GM23338 (cell line): Measurements from ENCODE around the gene GGT5. TPM values are rescaled to one million over a fixed set of nuclear protein-coding genes. Genes with fewer than 3 reads are reported as not detected.

Experiments
- ATAC-seq: fragments of 200-7000 bp; cut with Tn5 transposase; 3 replicates; pipeline ENCODE4 v1.9.1; 2020
- DNase-seq: peaks from one replicate; pipeline ENCODE4 v3.0.0-alpha.2; 2015; ENCODE audit warnings: low spot score
- H2AFZ ChIP-seq: fragments of 200-600 bp; sonication (generic); 2 replicates; pipeline ENCODE4 v1.8.0; 2016; ENCODE audit warnings: antibody characterized with exemption, mild to moderate bottlenecking, moderate library complexity
- H3F3A ChIP-seq: fragments of 200-600 bp; sonication (generic); replicated peaks from 2 replicates; pipeline ENCODE4 v1.8.0; 2017; ENCODE audit warnings: antibody characterized with exemption, mixed run types, low read depth
- H3K27ac ChIP-seq: fragments of 200-600 bp; sonication (generic); 2 replicates; pipeline ENCODE4 v1.6.1; 2016; ENCODE audit warnings: low read depth
- H3K27me3 ChIP-seq: fragments of 200-600 bp; sonication (generic); 2 replicates; pipeline ENCODE4 v1.8.0; 2016; ENCODE audit warnings: mild to moderate bottlenecking, mixed run types, moderate library complexity; ENCODE audit not compliant: insufficient read depth
- H3K36me3 ChIP-seq: fragments of 200-600 bp; sonication (generic); 2 replicates; pipeline ENCODE4 v1.8.0; 2016; ENCODE audit warnings: mild to moderate bottlenecking; ENCODE audit not compliant: insufficient read depth
- H3K4me1 ChIP-seq: fragments of 200-600 bp; sonication (generic); 2 replicates; pipeline ENCODE4 v1.8.0; 2016; ENCODE audit warnings: mild to moderate bottlenecking, moderate library complexity; ENCODE audit not compliant: insufficient read depth
- H3K4me2 ChIP-seq: fragments of 200-600 bp; sonication (generic); 2 replicates; pipeline ENCODE4 v1.7.1; 2017; ENCODE audit warnings: mixed run types
- H3K4me3 ChIP-seq: fragments of 200-600 bp; sonication (generic); 2 replicates; pipeline ENCODE4 v1.6.1; 2016; ENCODE audit warnings: mixed run types
- H3K79me2 ChIP-seq: fragments of 200-600 bp; sonication (generic); replicated peaks from 2 replicates; pipeline ENCODE4 v1.8.0; 2017; ENCODE audit warnings: mild to moderate bottlenecking; ENCODE audit not compliant: insufficient read depth
- H3K9me2 ChIP-seq: fragments of 200-600 bp; sonication (generic); 2 replicates; pipeline ENCODE4 v1.8.0; 2017; ENCODE audit not compliant: insufficient read depth
- H4K20me1 ChIP-seq: fragments of 200-600 bp; sonication (generic); replicated peaks from 2 replicates; pipeline ENCODE4 v1.8.0; 2017; ENCODE audit warnings: mild to moderate bottlenecking; ENCODE audit not compliant: insufficient read depth
- H3K27ac Mint-ChIP-seq: 2 replicates; pipeline ENCODE4 v1.8.0; 2020; ENCODE audit warnings: inconsistent platforms, mild to moderate bottlenecking, moderate library complexity, mixed read lengths
- H3K27me3 Mint-ChIP-seq: 3 replicates; pipeline ENCODE4 v1.8.0; 2022; ENCODE audit warnings: low read depth, mild to moderate bottlenecking, moderate library complexity, mixed read lengths, inconsistent platforms; ENCODE audit not compliant: insufficient read depth, poor library complexity
- H3K36me3 Mint-ChIP-seq: 3 replicates; pipeline ENCODE4 v1.8.0; 2021; ENCODE audit warnings: low read depth, mild to moderate bottlenecking, inconsistent platforms, moderate library complexity, mixed read lengths
- H3K4me1 Mint-ChIP-seq: 3 replicates; pipeline ENCODE4 v1.8.0; 2020; ENCODE audit warnings: mild to moderate bottlenecking, inconsistent platforms, mixed read lengths
- H3K4me3 Mint-ChIP-seq: 3 replicates; pipeline ENCODE4 v1.8.0; 2021; ENCODE audit warnings: moderate library complexity, mild to moderate bottlenecking, inconsistent platforms, mixed read lengths
- H3K9me3 Mint-ChIP-seq: 3 replicates; pipeline ENCODE4 v1.8.0; 2020; ENCODE audit warnings: moderate library complexity, mild to moderate bottlenecking, inconsistent platforms, mixed read lengths
- CREB1 ChIP-seq: fragments of 250-450 bp; sonication (Bioruptor Pico); IDR thresholded peaks from 2 replicates; pipeline ENCODE4 v1.5.0; 2020; ENCODE audit warnings: low read depth, mild to moderate bottlenecking, moderate library complexity
- CTCF ChIP-seq, 2 experiments: fragments of 200-600 bp in 1 of 2; sonication (generic) in 1 of 2; conservative IDR thresholded peaks; 2 replicates each; pipeline versions ENCODE4 v1.5.1 to v1.6.1; 2016 to 2017; ENCODE audit warnings: antibody characterized with exemption in 2 of 2, low read depth in 2 of 2, mild to moderate bottlenecking in 2 of 2, moderate library complexity in 1 of 2
- ETS1 ChIP-seq: IDR thresholded peaks from 2 replicates; pipeline ENCODE4 v1.6.1; 2016; ENCODE audit warnings: antibody characterized with exemption
- EZH2 ChIP-seq: fragments of 200-600 bp; sonication (generic); IDR thresholded peaks from one replicate; pipeline ENCODE4 v1.8.0; 2017; ENCODE audit warnings: antibody characterized with exemption, mild to moderate bottlenecking, low read depth; ENCODE audit not compliant: unreplicated experiment
- EZH2phosphoT487 ChIP-seq: fragments of 200-600 bp; sonication (generic); IDR thresholded peaks from one replicate; pipeline ENCODE4 v1.8.1; 2018; ENCODE audit warnings: antibody characterized with exemption; ENCODE audit not compliant: unreplicated experiment
- JUNB ChIP-seq: IDR thresholded peaks from one replicate; pipeline ENCODE4 v1.6.1; 2016; ENCODE audit warnings: antibody characterized with exemption; ENCODE audit not compliant: unreplicated experiment
- NANOG ChIP-seq: IDR thresholded peaks from 2 replicates; pipeline ENCODE4 v1.6.1; 2016; ENCODE audit warnings: antibody characterized with exemption, borderline replicate concordance
- POLR2AphosphoS5 ChIP-seq: IDR thresholded peaks from 2 replicates; pipeline ENCODE4 v1.6.1; 2016; ENCODE audit warnings: antibody characterized with exemption, low read depth
- REST ChIP-seq: IDR thresholded peaks from one replicate; pipeline ENCODE4 v1.6.1; 2018; ENCODE audit warnings: antibody characterized with exemption; ENCODE audit not compliant: unreplicated experiment
- STAT1 ChIP-seq: IDR thresholded peaks from one replicate; pipeline ENCODE4 v1.6.1; 2016; ENCODE audit warnings: antibody characterized with exemption; ENCODE audit not compliant: unreplicated experiment
- ZNF114 ChIP-seq: fragments of 250-450 bp; sonication (Bioruptor Pico); IDR thresholded peaks from 2 replicates; pipeline ENCODE4 v1.5.0; 2020; ENCODE audit warnings: mild to moderate bottlenecking, moderate library complexity
- ZNF331 ChIP-seq: fragments of 250-450 bp; sonication (Bioruptor Pico); IDR thresholded peaks from 2 replicates; pipeline ENCODE4 v1.5.0; 2020; ENCODE audit warnings: low read depth, mild to moderate bottlenecking, moderate library complexity
- ZNF462 ChIP-seq: fragments of 250-450 bp; sonication (Bioruptor Pico); IDR thresholded peaks from 2 replicates; pipeline ENCODE4 v1.5.0; 2020; ENCODE audit warnings: mild to moderate bottlenecking, moderate library complexity
- polyA plus RNA-seq: library from polyadenylated mRNA; unstranded; fragments of >200 nt; fragmentation: Nextera tagmentation; extraction: Ambion mirVana; gene quantifications from 2 replicates; pipeline ENCODE4 v1.2.1, GENCODE V29; 2016
- total RNA-seq: library from RNA; depleted of rRNA; stranded (reverse); fragments of >200 nt; shearing (Covaris generic); gene quantifications from 2 replicates; pipeline ENCODE4 v1.2.3, GENCODE V29; 2014

Gene GGT5
- total and polyA plus RNA-seq, 2 experiments from 2014 or later = not detected

GRCh38 chr22:24170632-24171031 lies 74.2 kb downstream of the GGT5 start:
- DNase-seq (no peak), ATAC-seq (no peak)
- no peak overlapping the region for H3K4me2 ChIP-seq
- H3K4me3 ChIP-seq = no peak overlapping the region
- H2AFZ ChIP-seq = no peak overlapping the region
- Mint-ChIP-seq H3K36me3 (peaks cover 12% of the 10 kb centered on the region), H3K9me3 (no peaks in the 10 kb centered on the region), H3K4me3 (no peak overlapping the region), H3K27ac (no peak overlapping the region), H3K27me3 (peaks cover 8% of the 10 kb centered on the region), H3K4me1 (0 out of 3 replicates have a peak, but pooled peaks cover 3% of the 10 kb centered on the region)
- H3K9me2 ChIP-seq = no peaks in the 10 kb centered on the region
- no peaks in the 10 kb centered on the region for H3F3A ChIP-seq
- no peak overlapping the region for H3K27ac ChIP-seq
- no peaks in the 10 kb centered on the region for H3K4me1 ChIP-seq
- H3K27me3 ChIP-seq = no peaks in the 10 kb centered on the region
- H3K79me2 ChIP-seq = no peaks in the 10 kb centered on the region
- TF ChIP-seq NANOG (no peak), JUNB (no peak), REST (no peak), ZNF462 (CRISPR knock-in tag) (no peak), ETS1 (no peak), ZNF114 (no peak), ZNF331 (CRISPR knock-in tag) (no peak), EZH2 (no peak), CTCF (conservative IDR thresholded peaks at IDR 0.05; ENCODE audit: low read depth in 2 of 2) (no peak), STAT1 (no peak), EZH2phosphoT487 (no peak), CREB1 (CRISPR knock-in tag) (no peak), POLR2AphosphoS5 (no peak)
- no peaks in the 10 kb centered on the region for H4K20me1 ChIP-seq
- H3K36me3 ChIP-seq = 0 out of 2 replicates have a peak, but pooled peaks cover 3% of the 10 kb centered on the region
